Thyroid gland (tissue), 4 donors: ENCODE measurements around the gene RGL3. TPM values are rescaled to one million over a fixed set of nuclear protein-coding genes. Genes with fewer than 3 reads are reported as not detected.
"Not testable (repeated sequence)": the region's sequence is repeated elsewhere in the genome, so short reads cannot be mapped to it uniquely, and the experiment has no call there.

Experiments
- DNase-seq, 2 donors: peaks; one replicate each; pipeline ENCODE4 v3.0.0-alpha.2; 2019
- H3K27ac ChIP-seq, 3 donors: fragments of 200-600 bp; sonication (generic); 1 replicate in 2 of 3; 2 replicates in 1 of 3; pipeline ENCODE4 v1.5.1; 2016 to 2019; ENCODE audit warnings: mild to moderate bottlenecking in 1 of 3, moderate library complexity in 1 of 3
- H3K27me3 ChIP-seq: fragments of 200-600 bp; sonication (generic); one replicate; pipeline ENCODE4 v1.5.1; 2019
- H3K36me3 ChIP-seq, 2 donors: fragments of 200-600 bp; sonication (generic); one replicate each; pipeline ENCODE4 v1.5.1; 2016 to 2019
- H3K4me1 ChIP-seq, 2 donors: fragments of 200-600 bp; sonication (generic); one replicate each; pipeline ENCODE4 v1.5.1; 2017 to 2019
- H3K4me3 ChIP-seq, 3 donors: fragments of 200-600 bp; sonication (generic); replicated peaks in 1 of 3; 1 replicate in 2 of 3; 2 replicates in 1 of 3; pipeline ENCODE4 v1.5.1; 2016; ENCODE audit warnings: mild to moderate bottlenecking in 1 of 3
- H3K9me3 ChIP-seq: fragments of 200-600 bp; sonication (generic); one replicate; pipeline ENCODE4 v1.5.1; 2017
- CTCF ChIP-seq, 6 experiments: fragments of 200-600 bp in 3 of 6; fragments of 450-650 bp in 3 of 6; sonication (generic) in 3 of 6; IDR thresholded peaks; one replicate each; pipeline ENCODE4 v1.5.1; 2016 to 2019; ENCODE audit warnings: antibody characterized with exemption in 6 of 6, mild to moderate bottlenecking in 2 of 6, inconsistent platforms in 1 of 6, moderate library complexity in 1 of 6
- POLR2A ChIP-seq, 2 donors: fragments of 450-650 bp; IDR thresholded peaks; one replicate each; pipeline ENCODE4 v1.6.1; 2017; ENCODE audit warnings: antibody characterized with exemption in 2 of 2, mild to moderate bottlenecking in 2 of 2, moderate library complexity in 1 of 2
- WGBS, 2 donors: methylation state at CpG; one replicate each; pipeline ENCODE4 v1.1.5; 2017; 5-methylcytosine and 5-hydroxymethylcytosine counted together
- intact Hi-C: fragments of 100-400 bp; cut with DNase I; formaldehyde crosslinking; loops from one replicate; pipeline ENCODE4 v1.15.1; 2023
- total RNA-seq, 4 donors: library from RNA; depleted of rRNA; stranded (reverse); fragments of >200 nt; gene quantifications; one replicate each; pipeline ENCODE4 v1.2.3, GENCODE V29; 2016

RGL3 gene
- total RNA-seq, 4 donors from 2014 or later = 63.4 to 136 (median 101) TPM

DNA sequence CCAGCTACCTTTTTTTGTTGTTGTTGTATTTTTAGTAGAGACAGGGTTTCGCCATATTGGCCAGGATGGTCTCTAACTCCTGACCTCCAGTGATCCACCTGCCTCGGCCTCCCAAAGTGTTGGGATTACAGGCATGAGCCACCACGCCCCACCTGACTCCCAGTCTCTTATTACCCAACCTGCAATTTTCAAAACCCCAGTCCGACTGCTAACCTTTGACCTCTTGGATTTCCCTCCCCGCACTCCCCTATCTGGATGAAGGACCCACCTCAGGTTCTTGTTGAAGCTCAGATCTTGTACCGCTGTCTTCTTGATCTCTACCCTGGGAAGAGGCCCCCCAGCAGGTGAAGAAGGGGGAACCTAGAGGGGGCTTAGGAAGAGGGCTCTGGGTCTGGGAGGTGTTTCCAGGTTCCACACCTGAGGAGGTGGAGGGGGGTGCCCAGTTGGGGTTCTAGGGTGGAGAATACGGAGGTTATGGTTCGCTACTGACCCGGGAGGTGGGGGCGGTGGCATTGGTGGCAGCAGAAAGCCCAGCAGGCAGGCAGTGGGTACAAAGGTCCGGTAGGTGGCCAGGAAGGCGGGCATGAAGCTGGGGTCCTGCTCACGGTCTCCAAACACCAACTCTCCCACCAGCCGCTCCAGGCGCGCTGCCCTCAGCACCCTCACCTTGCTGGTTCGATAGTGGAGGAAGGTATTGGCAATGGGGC, 2.6 kb downstream of the RGL3 start:
- DNase-seq = no peak
- WGBS, 2 donors = 96 to 98% methylated on average over 14 to 17 of the region's 17 CpGs
- no peak for TF ChIP-seq POLR2A (IDR thresholded peaks at IDR 0.05)
- no peak for TF ChIP-seq CTCF (IDR thresholded peaks at IDR 0.05)
- intact Hi-C loops = no loop called here
- H3K27me3 ChIP-seq = no peaks in the 10 kb centered on the region
- H3K4me1 ChIP-seq = peaks cover 6 to 27% of the 10 kb centered on the region in 2 donors
- no peaks in the 10 kb centered on the region for H3K9me3 ChIP-seq
- H3K4me3 ChIP-seq = no peak overlapping the region
- no peaks in the 10 kb centered on the region for H3K36me3 ChIP-seq
- no peak overlapping the region for H3K27ac ChIP-seq

DNA sequence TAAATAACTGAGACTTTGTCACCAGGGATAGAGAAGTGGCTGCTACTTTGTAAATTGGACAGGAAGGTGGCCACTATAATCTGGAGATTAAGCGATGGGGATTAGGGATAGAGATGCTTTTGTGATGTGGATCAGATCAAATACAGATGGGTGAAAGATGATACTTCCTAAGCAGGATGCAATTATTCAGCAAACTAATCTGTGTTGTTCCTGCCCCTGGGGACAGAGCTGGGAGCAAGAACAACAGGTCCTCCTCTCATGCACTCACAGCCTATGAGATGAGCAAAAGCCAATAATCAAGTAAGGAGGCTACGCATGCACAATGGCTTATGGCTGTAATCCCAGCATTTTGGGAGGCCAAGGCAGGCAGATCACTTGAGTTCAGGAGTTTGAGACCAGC, 4.6 kb downstream of the RGL3 start:
- WGBS, 2 donors = 80 to 93% methylated on average over 2 of the region's 2 CpGs
- intact Hi-C loops = no loop called here
- Histone ChIP-seq H3K27ac (no peak overlapping the region), H3K4me3 (no peak overlapping the region), H3K36me3 (peaks cover 0 to 2% of the 10 kb centered on the region in 2 donors), H3K4me1 (peaks cover 3 to 8% of the 10 kb centered on the region in 2 donors), H3K27me3 (no peaks in the 10 kb centered on the region), H3K9me3 (no peaks in the 10 kb centered on the region)
- no peak for DNase-seq
- TF ChIP-seq POLR2A (IDR thresholded peaks at IDR 0.05) (no peak), CTCF (IDR thresholded peaks at IDR 0.05) (no peak)

- Histone ChIP-seq H3K27ac (no peak overlapping the region), H3K27me3 (no peaks in the 10 kb centered on the region), H3K36me3 (peaks cover 7 to 8% of the 10 kb centered on the region in 2 donors), H3K4me1 (no peaks in the 10 kb centered on the region), H3K9me3 (no peaks in the 10 kb centered on the region), H3K4me3 (no peak overlapping the region)
- DNase-seq = no peak
- 76 to 86% methylated on average over 8 of the region's 8 CpGs for WGBS, 2 donors
- intact Hi-C loops = no loop called here
- no peak for TF ChIP-seq POLR2A (IDR thresholded peaks at IDR 0.05)
- TF ChIP-seq CTCF (IDR thresholded peaks at IDR 0.05) = no peak
Observed at GRCh38 chr19:11410682-11411081, 8.4 kb downstream of the RGL3 start.

DNA sequence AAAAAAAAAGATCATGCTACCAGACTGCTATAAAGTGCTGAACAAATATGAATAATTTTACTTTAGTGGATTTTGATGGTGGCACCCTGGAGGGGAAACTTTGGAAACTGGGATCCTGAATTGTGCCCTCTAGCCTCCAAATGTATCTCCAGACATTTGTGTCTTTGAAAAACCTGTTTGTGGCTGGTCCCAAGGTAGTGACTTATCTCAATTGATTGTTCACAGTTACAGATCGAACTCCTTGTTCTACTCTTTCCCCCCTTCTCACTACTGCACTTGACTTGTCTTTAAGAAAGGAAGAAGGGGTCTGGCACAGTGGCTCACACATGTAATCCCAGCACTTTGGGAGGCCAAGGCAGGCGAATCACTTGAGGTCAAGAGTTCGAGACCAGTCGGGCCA, 10.5 kb downstream of the RGL3 start:
- WGBS, 2 donors = 88 to 93% methylated on average over 4 of the region's 4 CpGs
- Histone ChIP-seq H3K4me1 (no peaks in the 10 kb centered on the region), H3K9me3 (no peaks in the 10 kb centered on the region), H3K4me3 (no peak overlapping the region), H3K27ac (no peak overlapping the region), H3K36me3 (peaks cover 16 to 23% of the 10 kb centered on the region in 2 donors), H3K27me3 (no peaks in the 10 kb centered on the region)
- DNase-seq = no peak
- TF ChIP-seq POLR2A (IDR thresholded peaks at IDR 0.05) (no peak), CTCF (IDR thresholded peaks at IDR 0.05) (no peak)
- intact Hi-C loops = no loop called here

DNA sequence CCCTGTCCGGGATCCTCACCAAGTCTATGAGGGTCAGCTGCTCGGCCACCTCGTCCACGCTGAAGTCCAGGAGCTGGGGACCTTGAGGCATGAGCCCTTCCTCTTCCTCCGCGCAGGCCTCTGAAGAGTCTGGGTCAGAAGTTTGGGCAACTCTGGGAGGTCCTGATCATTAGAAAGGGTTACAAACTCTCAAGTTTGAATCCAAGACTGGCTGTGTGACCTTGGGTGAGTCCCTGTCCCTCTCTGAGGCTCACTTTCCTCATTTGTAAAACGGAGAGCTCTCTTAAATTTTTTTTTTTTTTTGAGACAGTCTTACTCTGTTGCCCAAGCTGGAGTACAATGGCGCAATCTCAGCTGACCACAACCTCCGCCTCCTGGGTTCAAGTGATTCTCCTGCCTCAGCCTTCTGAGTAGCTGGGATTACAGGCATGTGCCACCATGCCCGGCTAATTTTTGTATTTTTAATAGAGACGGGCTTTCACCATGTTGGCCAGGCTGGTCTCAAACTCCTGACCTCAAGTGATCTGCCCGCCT, 12.3 kb downstream of the RGL3 start:
- WGBS, 2 donors = 89 to 91% methylated on average over 11 to 12 of the region's 12 CpGs
- H3K27me3 ChIP-seq, H3K9me3 ChIP-seq, DNase-seq, intact Hi-C loops, H3K27ac ChIP-seq, H3K4me1 ChIP-seq, H3K4me3 ChIP-seq: not testable (repeated sequence)
- peaks cover 26 to 33% of the 10 kb centered on the region in 2 donors for H3K36me3 ChIP-seq
